Body of pancreas (tissue), 4 donors: Measurements from ENCODE around the gene SLX4IP. TPM values are rescaled to one million over a fixed set of nuclear protein-coding genes. Genes with fewer than 3 reads are reported as not detected.
A peak's percentile ranks its signal among the peaks of the same experiment; 100 is the strongest.

Experiments used
- ATAC-seq: fragments of 150-250 bp; one replicate; pipeline ENCODE4 v1.9.1; 2016
- DNase-seq, 4 donors: peaks; one replicate each; pipeline ENCODE4 v3.0.0-alpha.2; 2019
- H3K27ac ChIP-seq, 4 donors: fragments of 200-600 bp; sonication (generic); 1 replicate in 3 of 4; 2 replicates in 1 of 4; pipeline versions ENCODE4 v1.5.1 to v1.6.1; 2016 to 2019; ENCODE audit warnings: mild to moderate bottlenecking in 1 of 4, mixed read lengths in 1 of 4, moderate library complexity in 1 of 4
- H3K27me3 ChIP-seq, 2 donors: fragments of 200-600 bp; sonication (generic); one replicate each; pipeline ENCODE4 v1.6.0; 2016; ENCODE audit warnings: mild to moderate bottlenecking in 1 of 2
- H3K36me3 ChIP-seq, 2 donors: fragments of 200-600 bp; sonication (generic); replicated peaks in 1 of 2; 2 replicates each; pipeline ENCODE4 v1.5.1; 2016; ENCODE audit warnings: low read depth in 2 of 2; ENCODE audit not compliant: insufficient read depth in 1 of 2
- H3K4me1 ChIP-seq: fragments of 200-600 bp; sonication (generic); one replicate; pipeline ENCODE4 v1.6.0; 2016
- H3K4me3 ChIP-seq, 2 donors: fragments of 200-600 bp; sonication (generic); 1 replicate in 1 of 2; 2 replicates in 1 of 2; pipeline ENCODE4 v1.5.1; 2016 to 2019
- H3K9me3 ChIP-seq, 3 donors: fragments of 200-600 bp; sonication (generic); 1 replicate in 2 of 3; 2 replicates in 1 of 3; pipeline ENCODE4 v1.5.1; 2016
- CTCF ChIP-seq, 7 experiments: fragments of 450-650 bp in 4 of 7; fragments of 200-600 bp in 3 of 7; sonication (generic) in 3 of 7; IDR thresholded peaks; one replicate each; pipeline ENCODE4 v1.5.1; 2016 to 2019; ENCODE audit warnings: antibody characterized with exemption in 7 of 7
- POLR2A ChIP-seq, 3 donors: fragments of 450-650 bp; IDR thresholded peaks; one replicate each; pipeline ENCODE4 v1.6.1; 2016; ENCODE audit warnings: antibody characterized with exemption in 3 of 3, mild to moderate bottlenecking in 2 of 3
- WGBS, 2 donors: methylation state at CpG; one replicate each; pipeline ENCODE4 v1.1.5; 2017; 5-methylcytosine and 5-hydroxymethylcytosine counted together
- intact Hi-C: fragments of 100-400 bp; cut with DNase I; formaldehyde crosslinking; loops from one replicate; pipeline ENCODE4 v1.15.1; 2023
- total RNA-seq, 2 donors: library from RNA; depleted of rRNA; stranded (reverse); fragments of >200 nt; gene quantifications; one replicate each; pipeline ENCODE4 v1.1.0, GENCODE V29; 2016

Gene SLX4IP
- total RNA-seq, 2 donors from 2014 or later, result 4.3 to 4.7 TPM

GRCh38 chr20:10489853-10490252 lies 54.7 kb downstream of the SLX4IP start:
- TF ChIP-seq CTCF (IDR thresholded peaks at IDR 0.05) (no peak), POLR2A (IDR thresholded peaks at IDR 0.05) (no peak)
- WGBS, 2 donors, result 88 to 93% methylated on average over 1 of the region's 1 CpG
- no peaks in the 10 kb centered on the region for H3K9me3 ChIP-seq
- ATAC-seq (no peak), DNase-seq (no peak)
- intact Hi-C loops, result no loop called here
- H3K4me1 ChIP-seq, result no peaks in the 10 kb centered on the region
- H3K27ac ChIP-seq, result no peak overlapping the region
- H3K36me3 ChIP-seq, result no peaks in the 10 kb centered on the region
- H3K4me3 ChIP-seq, result no peak overlapping the region
- H3K27me3 ChIP-seq, result no peaks in the 10 kb centered on the region

- 94 to 96% methylated on average over 2 of the region's 2 CpGs for WGBS, 2 donors
- no peaks in the 10 kb centered on the region for H3K27me3 ChIP-seq
- no peak overlapping the region for H3K4me3 ChIP-seq
- no peak overlapping the region for H3K27ac ChIP-seq
- ATAC-seq (no peak), DNase-seq (no peak)
- TF ChIP-seq CTCF (IDR thresholded peaks at IDR 0.05) (no peak), POLR2A (IDR thresholded peaks at IDR 0.05) (no peak)
- no peaks in the 10 kb centered on the region for H3K9me3 ChIP-seq
- H3K36me3 ChIP-seq, result no peaks in the 10 kb centered on the region
- intact Hi-C loops, result no loop called here
- H3K4me1 ChIP-seq, result no peaks in the 10 kb centered on the region
Measured at GRCh38 chr20:10490257-10490656, 55.2 kb downstream of the SLX4IP start.

GRCh38 chr20:10490706-10491105 lies 55.6 kb downstream of the SLX4IP start:
- ATAC-seq (no peak), DNase-seq (no peak)
- Histone ChIP-seq H3K27me3 (no peaks in the 10 kb centered on the region), H3K36me3 (no peaks in the 10 kb centered on the region), H3K9me3 (no peaks in the 10 kb centered on the region), H3K27ac (no peak overlapping the region), H3K4me3 (no peak overlapping the region), H3K4me1 (no peaks in the 10 kb centered on the region)
- 14 to 20% methylated on average over 1 of the region's 1 CpG for WGBS, 2 donors
- intact Hi-C loops, result no loop called here
- TF ChIP-seq POLR2A (IDR thresholded peaks at IDR 0.05) (no peak), CTCF (IDR thresholded peaks at IDR 0.05) (no peak)

- TF ChIP-seq CTCF (IDR thresholded peaks at IDR 0.05) (no peak), POLR2A (IDR thresholded peaks at IDR 0.05) (no peak)
- H3K36me3 ChIP-seq, result no peaks in the 10 kb centered on the region
- DNase-seq, result peak in 1 of 4 donors; percentile 23
- H3K4me1 ChIP-seq, result no peaks in the 10 kb centered on the region
- WGBS, 2 donors, result 80 to 91% methylated on average over 2 of the region's 2 CpGs
- no peak overlapping the region for H3K4me3 ChIP-seq
- no peaks in the 10 kb centered on the region for H3K9me3 ChIP-seq
- no peak overlapping the region for H3K27ac ChIP-seq
- intact Hi-C loops, result no loop called here
- H3K27me3 ChIP-seq, result no peaks in the 10 kb centered on the region
- ATAC-seq, result no peak
Measured at GRCh38 chr20:10492065-10492464, 57.0 kb downstream of the SLX4IP start.

GRCh38 chr20:10492844-10493243 lies 57.7 kb downstream of the SLX4IP start:
- H3K4me1 ChIP-seq, result no peaks in the 10 kb centered on the region
- intact Hi-C loops, result no loop called here

More at GRCh38 chr20:10492844-10493243, 57.7 kb downstream of the SLX4IP start:
- Histone ChIP-seq H3K4me3 (no peak overlapping the region), H3K27ac (no peak overlapping the region), H3K27me3 (no peaks in the 10 kb centered on the region), H3K9me3 (no peaks in the 10 kb centered on the region), H3K36me3 (no peaks in the 10 kb centered on the region)
- ATAC-seq (no peak), DNase-seq (no peak)
- WGBS, 2 donors, result 94 to 97% methylated on average over 2 of the region's 2 CpGs
- TF ChIP-seq POLR2A (IDR thresholded peaks at IDR 0.05) (no peak), CTCF (IDR thresholded peaks at IDR 0.05) (no peak)
